GM21576 (cell line): ENCODE results near the gene ATP1A2.

Experiments used
- ATAC-seq: cut with Tn5 transposase; IDR thresholded peaks from one replicate; pipeline ENCODE4 v1.9.1; 2021; ENCODE audit warnings: mild to moderate bottlenecking, moderate library complexity; ENCODE audit not compliant: unreplicated experiment

The ATP1A2 gene

GRCh38 chr1:160168609-160169369 is 53.2 kb downstream of the ATP1A2 start:
- ATAC-seq, result no peak

GRCh38 chr1:160169553-160170399 is 54.2 kb downstream of the ATP1A2 start:
- peak; percentile 57 for ATAC-seq

- no peak for ATAC-seq
These were observed 55.8 kb downstream of the ATP1A2 start for GRCh38 chr1:160171354-160171753.

- no peak for ATAC-seq
These were observed 56.4 kb downstream of the ATP1A2 start for GRCh38 chr1:160171980-160172379.

GRCh38 chr1:160177231-160177630 is 61.7 kb downstream of the ATP1A2 start:
- ATAC-seq, result no peak

GRCh38 chr1:160177667-160178066 is 62.1 kb downstream of the ATP1A2 start:
- ATAC-seq, result no peak

GRCh38 chr1:160178731-160179130 is 63.2 kb downstream of the ATP1A2 start:
- no peak for ATAC-seq

- no peak for ATAC-seq
These were observed 63.8 kb downstream of the ATP1A2 start for GRCh38 chr1:160179336-160179735.

GRCh38 chr1:160186246-160186645 is 70.7 kb downstream of the ATP1A2 start:
- no peak for ATAC-seq

GRCh38 chr1:160186729-160187128 is 71.2 kb downstream of the ATP1A2 start:
- no peak for ATAC-seq

GRCh38 chr1:160187407-160187806 is 71.8 kb downstream of the ATP1A2 start:
- ATAC-seq, result no peak

GRCh38 chr1:160188341-160188740 is 72.8 kb downstream of the ATP1A2 start:
- no peak for ATAC-seq

- ATAC-seq, result no peak
These were observed 74.4 kb downstream of the ATP1A2 start, which contains the start of gene CASQ1 for GRCh38 chr1:160189649-160190625. Gene CASQ1, plus strand, starts transcription at chr1:160190575. Its CDS starts 177 bp downstream, at chr1:160190752.

GRCh38 chr1:160191756-160192155 is 76.2 kb downstream of the ATP1A2 start:
- ATAC-seq, result no peak

GRCh38 chr1:160192234-160192633 is 76.7 kb downstream of the ATP1A2 start:
- no peak for ATAC-seq
